Measurements from ENCODE around the gene AKAIN1. TPM values are rescaled to one million over a fixed set of nuclear protein-coding genes. Genes with fewer than 3 reads are reported as not detected.
A peak's percentile ranks its signal among the peaks of the same experiment; 100 is the strongest.

Gene AKAIN1
- not detected for total RNA-seq

GRCh38 chr18:5197032-5197434 is at the start of gene AKAIN1:
Gene AKAIN1, minus strand, starts transcription at chr18:5197257. Its CDS starts 204 bp downstream, at chr18:5197053.
- DNase-seq (ENCODE audit: low spot score): peak; percentile 10

GRCh38 chr18:5244941-5245340 is 47.9 kb upstream of the AKAIN1 start:
- no peak for DNase-seq (ENCODE audit: low spot score)

- no peak for DNase-seq (ENCODE audit: low spot score)
Measured at GRCh38 chr18:5239447-5239846, 42.4 kb upstream of the AKAIN1 start.

- DNase-seq (ENCODE audit: low spot score): peak; percentile 74
Measured at GRCh38 chr18:5238371-5238976, 41.4 kb upstream of the AKAIN1 start.

GRCh38 chr18:5237723-5238370 is 40.8 kb upstream of the AKAIN1 start:
- DNase-seq (ENCODE audit: low spot score): peak; percentile 84

GRCh38 chr18:5237083-5237722 is 40.1 kb upstream of the AKAIN1 start:
- DNase-seq (ENCODE audit: low spot score): no peak

GRCh38 chr18:5214583-5215351 is 17.7 kb upstream of the AKAIN1 start:
- no peak for DNase-seq (ENCODE audit: low spot score)

GRCh38 chr18:5207471-5208150 is 10.6 kb upstream of the AKAIN1 start:
- DNase-seq (ENCODE audit: low spot score): no peak

GRCh38 chr18:5198311-5198710 is 1.3 kb upstream of the AKAIN1 start:
- no peak for DNase-seq (ENCODE audit: low spot score)

GRCh38 chr18:5197461-5197860 is 404 bp upstream of the AKAIN1 start:
- no peak for DNase-seq (ENCODE audit: low spot score)

GRCh38 chr18:5196253-5197031 is 615 bp downstream of the AKAIN1 start:
- DNase-seq (ENCODE audit: low spot score): no peak

GRCh38 chr18:5195656-5196055 is 1.4 kb downstream of the AKAIN1 start:
- no peak for DNase-seq (ENCODE audit: low spot score)

- no peak for DNase-seq (ENCODE audit: low spot score)
Measured at GRCh38 chr18:5180254-5180653, 16.8 kb downstream of the AKAIN1 start.

GRCh38 chr18:5178519-5178918 is 18.5 kb downstream of the AKAIN1 start:
- DNase-seq (ENCODE audit: low spot score): no peak

- DNase-seq (ENCODE audit: low spot score): no peak
Measured at GRCh38 chr18:5175378-5175777, 21.7 kb downstream of the AKAIN1 start.

GRCh38 chr18:5173646-5174045 is 23.4 kb downstream of the AKAIN1 start:
- DNase-seq (ENCODE audit: low spot score): no peak

GRCh38 chr18:5173236-5173635 is 23.8 kb downstream of the AKAIN1 start:
- no peak for DNase-seq (ENCODE audit: low spot score)

- no peak for DNase-seq (ENCODE audit: low spot score)
Measured at GRCh38 chr18:5167831-5168230, 29.2 kb downstream of the AKAIN1 start.

GRCh38 chr18:5166606-5167280 is 30.3 kb downstream of the AKAIN1 start:
- DNase-seq (ENCODE audit: low spot score): no peak

- no peak for DNase-seq (ENCODE audit: low spot score)
Measured at GRCh38 chr18:5164903-5165302, 32.2 kb downstream of the AKAIN1 start.
